Dedifferentiated amniotic fluid mesenchymal stem cell (primary cell): ENCODE data around the gene LAMA2.

Experiments used
- DNase-seq: peaks from one replicate; pipeline ENCODE4 v3.0.0-alpha.2; 2016; ENCODE audit errors: extremely low spot score

Gene LAMA2, protein sequence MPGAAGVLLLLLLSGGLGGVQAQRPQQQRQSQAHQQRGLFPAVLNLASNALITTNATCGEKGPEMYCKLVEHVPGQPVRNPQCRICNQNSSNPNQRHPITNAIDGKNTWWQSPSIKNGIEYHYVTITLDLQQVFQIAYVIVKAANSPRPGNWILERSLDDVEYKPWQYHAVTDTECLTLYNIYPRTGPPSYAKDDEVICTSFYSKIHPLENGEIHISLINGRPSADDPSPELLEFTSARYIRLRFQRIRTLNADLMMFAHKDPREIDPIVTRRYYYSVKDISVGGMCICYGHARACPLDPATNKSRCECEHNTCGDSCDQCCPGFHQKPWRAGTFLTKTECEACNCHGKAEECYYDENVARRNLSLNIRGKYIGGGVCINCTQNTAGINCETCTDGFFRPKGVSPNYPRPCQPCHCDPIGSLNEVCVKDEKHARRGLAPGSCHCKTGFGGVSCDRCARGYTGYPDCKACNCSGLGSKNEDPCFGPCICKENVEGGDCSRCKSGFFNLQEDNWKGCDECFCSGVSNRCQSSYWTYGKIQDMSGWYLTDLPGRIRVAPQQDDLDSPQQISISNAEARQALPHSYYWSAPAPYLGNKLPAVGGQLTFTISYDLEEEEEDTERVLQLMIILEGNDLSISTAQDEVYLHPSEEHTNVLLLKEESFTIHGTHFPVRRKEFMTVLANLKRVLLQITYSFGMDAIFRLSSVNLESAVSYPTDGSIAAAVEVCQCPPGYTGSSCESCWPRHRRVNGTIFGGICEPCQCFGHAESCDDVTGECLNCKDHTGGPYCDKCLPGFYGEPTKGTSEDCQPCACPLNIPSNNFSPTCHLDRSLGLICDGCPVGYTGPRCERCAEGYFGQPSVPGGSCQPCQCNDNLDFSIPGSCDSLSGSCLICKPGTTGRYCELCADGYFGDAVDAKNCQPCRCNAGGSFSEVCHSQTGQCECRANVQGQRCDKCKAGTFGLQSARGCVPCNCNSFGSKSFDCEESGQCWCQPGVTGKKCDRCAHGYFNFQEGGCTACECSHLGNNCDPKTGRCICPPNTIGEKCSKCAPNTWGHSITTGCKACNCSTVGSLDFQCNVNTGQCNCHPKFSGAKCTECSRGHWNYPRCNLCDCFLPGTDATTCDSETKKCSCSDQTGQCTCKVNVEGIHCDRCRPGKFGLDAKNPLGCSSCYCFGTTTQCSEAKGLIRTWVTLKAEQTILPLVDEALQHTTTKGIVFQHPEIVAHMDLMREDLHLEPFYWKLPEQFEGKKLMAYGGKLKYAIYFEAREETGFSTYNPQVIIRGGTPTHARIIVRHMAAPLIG (N-terminal part only)

DNA sequence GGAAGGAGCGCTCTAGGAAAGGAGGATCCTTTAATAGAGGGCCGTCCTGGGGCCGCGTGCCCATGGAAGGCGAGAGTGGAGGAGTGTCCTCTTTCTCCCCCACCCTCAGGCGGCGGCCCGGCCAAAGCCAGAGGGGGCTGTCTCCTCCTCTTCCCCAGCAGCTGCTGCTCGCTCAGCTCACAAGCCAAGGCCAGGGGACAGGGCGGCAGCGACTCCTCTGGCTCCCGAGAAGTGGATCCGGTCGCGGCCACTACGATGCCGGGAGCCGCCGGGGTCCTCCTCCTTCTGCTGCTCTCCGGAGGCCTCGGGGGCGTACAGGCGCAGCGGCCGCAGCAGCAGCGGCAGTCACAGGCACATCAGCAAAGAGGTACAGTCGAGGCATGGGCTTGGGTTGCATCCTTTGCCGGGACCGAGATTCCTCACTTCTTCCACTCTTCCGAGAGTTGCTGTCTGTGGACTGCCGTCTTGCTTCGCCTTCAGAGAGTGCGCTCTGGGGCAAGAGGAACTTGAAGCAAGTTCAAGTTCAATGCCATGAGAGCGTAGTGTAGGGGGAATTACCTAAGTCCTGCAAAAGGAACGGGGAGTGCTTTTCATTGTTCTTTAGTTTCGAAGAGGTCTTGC lies at the start of gene LAMA2:
Gene LAMA2, plus strand, starts transcription at position 148 of the 621 bp plus-strand sequence. Its CDS starts 108 bp downstream, at position 256.
- DNase-seq = peak; percentile 56

DNA sequence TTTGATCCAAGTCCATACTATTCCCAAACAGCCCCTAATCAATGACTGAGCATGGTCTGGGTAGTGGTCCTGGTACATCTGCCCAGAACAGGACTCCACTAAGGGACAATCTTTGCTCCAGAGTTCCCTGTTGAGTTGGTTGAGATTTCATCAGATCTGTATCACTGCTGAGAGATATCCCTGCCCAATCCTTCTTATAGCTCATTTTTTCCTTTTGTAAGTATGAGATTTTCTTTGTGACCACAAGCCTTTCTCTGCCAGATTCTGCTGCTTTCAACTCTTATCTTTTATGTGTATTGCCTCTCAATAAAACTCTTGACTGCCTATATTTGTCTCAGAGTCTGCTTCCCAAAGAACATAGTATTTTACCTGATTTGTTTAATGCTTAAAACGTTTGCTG lies 46.2 kb upstream of the LAMA2 start:
- DNase-seq = peak; percentile 28

DNA sequence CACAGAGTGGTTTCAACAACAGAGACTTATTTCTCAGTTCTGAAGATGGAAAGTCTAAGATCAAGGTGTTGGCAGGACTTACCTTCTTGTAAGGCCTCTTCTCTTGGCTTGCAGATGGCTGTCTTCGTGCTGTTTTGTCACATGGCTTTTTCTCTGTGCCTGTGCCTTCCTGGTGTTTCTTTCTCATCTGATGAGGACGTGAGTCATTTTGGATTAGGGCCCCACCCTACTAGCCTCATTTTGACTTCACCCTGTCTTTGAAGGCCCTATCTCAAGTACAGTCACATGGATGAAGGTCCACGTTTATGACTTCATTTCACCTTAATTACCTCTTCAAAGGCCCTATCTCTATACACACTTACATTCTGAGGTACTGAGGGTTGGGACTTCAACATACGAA lies 41.4 kb upstream of the LAMA2 start:
- no peak for DNase-seq

DNA sequence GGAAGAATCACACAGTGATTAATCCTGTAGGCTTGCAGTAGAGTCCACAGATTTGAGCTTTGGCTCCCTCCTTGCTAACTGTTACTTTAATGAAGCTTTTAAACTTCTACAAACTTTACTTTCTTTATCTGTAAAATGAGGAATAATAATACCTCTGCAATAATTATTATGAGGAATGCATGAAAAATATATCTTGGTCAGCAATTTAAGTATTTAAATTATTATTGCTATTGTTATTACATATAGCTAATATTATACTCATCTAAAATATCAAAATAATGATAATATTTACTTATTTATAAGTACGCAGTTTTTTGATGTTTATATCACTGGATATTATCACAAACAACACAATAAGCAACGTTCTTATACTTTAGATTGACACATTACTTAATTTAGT lies 38.3 kb upstream of the LAMA2 start:
- DNase-seq = no peak

DNA sequence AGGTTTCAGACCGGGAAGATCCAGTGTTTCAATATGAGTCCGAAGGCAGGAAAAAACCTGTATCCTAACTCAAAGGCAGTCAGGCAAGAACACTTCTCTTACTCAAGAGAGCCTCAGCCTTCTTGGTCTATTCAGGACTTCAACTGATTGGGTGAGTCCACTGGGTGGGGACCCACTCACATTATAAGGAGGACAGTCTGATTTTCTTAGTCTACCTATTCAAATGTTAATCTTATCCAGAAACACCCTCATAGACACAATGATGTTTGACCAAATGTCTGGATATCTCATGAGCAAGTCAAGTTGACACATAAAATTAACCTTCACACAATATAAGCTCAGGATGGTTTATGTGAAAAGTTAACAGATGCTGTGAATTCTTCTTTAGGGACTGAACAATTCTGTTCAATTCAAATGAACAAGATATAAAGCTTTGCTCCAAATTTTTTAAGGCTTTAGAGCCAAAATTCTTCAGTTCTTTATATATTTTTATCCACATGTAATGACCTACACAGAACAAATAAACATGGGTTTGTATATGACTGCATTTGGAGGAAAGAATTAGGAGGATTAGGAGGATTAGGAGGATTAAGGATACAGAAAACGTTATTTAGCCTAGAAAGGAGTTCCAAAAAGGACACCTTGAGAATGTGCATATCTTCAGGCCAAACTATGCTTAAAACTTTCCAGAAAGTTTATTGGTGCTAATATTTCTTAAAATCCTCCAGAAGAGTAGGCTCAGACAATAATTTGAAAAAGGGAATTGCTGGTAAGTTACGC lies 35.3 kb upstream of the LAMA2 start:
- DNase-seq = no peak

DNA sequence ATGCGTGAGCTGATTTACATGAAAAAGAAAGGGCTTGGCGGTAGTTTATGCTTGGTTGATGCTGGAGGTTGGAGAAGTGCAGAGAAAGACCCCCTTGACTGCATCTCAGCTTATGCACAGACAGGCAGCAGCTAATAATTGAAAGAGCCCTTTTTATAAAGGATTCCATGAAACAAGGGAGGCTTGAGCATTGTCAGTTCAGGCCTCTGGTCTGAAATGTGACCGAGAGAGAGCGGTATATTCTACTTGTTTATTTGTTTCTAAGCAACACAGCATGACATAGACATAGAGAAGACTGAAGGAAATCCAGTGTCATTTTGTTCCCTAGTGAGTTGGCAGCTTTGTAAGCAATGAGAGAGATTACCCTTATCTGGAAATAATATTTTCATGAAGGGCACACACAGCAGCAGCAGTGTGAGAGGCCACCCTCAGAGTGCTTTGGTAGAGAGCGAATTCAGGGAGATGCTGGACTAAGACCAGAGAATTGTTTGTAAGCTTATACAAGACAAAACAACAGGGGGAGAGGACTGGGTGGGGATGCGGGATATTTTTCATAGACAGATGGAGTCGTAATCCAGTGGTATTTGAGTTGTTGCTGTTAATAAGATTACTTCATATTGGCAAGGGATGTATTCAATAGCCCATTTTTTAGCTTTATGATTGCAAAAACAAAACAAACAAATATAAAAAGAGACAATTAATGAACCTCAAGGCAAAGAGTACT lies 34.6 kb upstream of the LAMA2 start:
- DNase-seq = no peak

DNA sequence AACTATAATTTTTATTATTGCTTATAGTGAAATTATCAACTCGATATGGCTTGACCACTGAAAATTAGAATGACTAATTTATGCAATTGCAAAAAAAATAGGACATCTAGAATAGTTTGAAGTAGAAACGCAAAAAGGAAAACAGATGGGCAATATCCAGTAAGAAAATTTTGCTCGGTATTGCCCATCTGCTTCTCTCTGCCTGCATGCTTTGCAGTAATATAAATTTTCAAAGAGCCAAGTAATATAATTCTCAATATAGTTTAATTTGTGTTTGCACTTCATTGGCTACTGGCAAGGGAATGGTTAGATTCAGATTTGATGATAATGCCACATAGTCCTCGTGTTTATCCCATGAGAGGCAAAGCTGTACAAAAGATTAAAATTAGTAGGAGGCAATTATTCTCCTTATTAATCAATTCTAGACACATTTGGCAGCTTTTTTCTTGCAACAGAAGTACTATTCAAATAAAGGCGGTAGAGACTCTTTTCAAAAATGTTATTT lies 27.3 kb upstream of the LAMA2 start:
- no peak for DNase-seq

DNA sequence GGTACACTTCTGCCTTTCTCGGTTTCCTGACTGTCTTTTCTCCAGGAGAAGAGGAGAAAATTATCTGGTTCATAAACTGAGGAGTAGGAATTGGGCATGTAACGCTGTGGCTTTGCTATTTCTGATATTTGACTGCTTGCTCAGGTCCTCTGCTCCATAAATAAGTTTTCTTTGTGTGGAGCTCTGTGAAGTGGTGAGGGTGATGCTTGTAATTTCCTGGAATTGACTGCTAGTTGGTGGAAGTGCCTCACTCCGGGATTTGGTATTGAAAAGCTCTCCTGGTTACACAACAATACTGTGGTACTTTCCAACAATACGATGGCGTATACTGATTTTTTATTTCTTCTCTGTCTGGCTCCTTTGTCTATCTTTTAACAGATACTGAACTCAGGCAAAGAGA lies 25.1 kb upstream of the LAMA2 start:
- no peak for DNase-seq

DNA sequence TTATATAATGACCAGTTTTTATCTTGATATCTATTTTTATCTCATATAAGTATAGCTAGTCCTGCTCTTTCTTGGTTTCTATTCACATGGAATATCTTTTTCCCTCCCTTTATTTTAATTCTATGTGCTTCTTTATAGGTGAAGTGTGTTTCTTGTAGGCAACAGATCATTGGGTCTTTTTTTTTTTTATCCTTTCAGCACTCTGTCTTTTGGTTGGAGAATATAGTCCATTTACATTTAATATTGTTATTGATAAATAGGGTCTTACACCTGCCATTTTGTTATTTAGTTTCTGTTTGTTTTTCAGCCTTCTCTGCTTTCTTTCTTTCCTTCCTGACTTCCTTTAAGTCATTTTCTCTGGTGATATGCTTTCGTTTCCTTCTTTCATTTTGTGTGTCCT lies 22.2 kb upstream of the LAMA2 start:
- no peak for DNase-seq

DNA sequence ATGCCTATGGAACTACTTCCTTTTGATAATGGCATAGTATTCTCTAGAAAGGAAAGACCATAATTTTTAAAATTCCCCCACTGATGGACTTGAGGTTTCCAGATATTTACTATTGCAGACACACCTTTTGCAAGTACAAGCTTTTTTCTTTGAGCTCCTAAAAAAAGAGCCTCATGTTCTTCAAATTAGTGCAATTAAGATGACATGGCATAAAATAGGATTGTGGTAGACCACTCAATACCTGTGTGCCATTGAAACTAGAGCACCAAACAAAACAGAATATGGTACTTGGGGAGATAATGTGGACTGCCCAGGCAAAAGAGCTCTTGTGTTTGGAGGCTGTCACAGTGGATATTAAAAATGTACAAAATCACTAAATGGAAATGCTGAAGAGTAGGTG lies 19.0 kb upstream of the LAMA2 start:
- DNase-seq = no peak

DNA sequence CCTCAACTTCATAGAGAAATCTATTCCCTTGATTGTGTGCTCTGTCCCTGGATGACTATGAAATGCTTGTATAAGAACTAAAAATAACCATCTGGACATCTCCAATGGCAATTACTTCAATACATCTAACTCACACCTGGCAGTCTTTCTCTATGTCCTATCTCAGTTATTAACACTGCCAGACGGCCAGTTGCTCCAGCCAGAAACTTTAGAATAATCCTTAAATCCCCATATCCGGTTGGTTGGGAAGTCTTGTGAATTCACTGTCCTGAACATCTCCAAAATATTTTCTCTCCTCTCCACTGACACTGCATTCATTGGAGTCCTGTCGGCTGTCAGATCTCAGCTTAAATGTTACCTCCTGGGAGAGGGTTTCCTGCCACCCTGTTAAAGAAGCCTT lies 12.2 kb upstream of the LAMA2 start:
- no peak for DNase-seq

DNA sequence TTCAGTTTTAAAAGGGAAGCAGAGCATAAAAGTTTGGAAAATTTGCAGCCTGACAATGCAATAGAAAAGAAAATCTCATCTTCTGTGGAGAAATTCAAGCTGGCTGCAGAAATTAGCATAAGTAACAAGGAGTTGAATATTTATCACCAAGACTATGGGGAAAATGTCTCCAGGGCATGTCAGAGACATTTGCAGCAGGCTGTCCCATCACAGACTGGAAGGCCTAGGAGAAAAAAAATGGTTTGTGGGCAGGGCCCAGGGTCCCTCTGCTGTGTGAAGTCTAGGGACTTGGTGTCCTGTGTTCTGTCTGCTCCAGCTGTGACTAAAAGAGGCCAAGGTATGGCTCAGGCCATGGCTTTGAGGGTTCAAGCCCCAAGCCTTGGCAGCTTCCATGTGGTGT lies 8.1 kb upstream of the LAMA2 start:
- DNase-seq = no peak

DNA sequence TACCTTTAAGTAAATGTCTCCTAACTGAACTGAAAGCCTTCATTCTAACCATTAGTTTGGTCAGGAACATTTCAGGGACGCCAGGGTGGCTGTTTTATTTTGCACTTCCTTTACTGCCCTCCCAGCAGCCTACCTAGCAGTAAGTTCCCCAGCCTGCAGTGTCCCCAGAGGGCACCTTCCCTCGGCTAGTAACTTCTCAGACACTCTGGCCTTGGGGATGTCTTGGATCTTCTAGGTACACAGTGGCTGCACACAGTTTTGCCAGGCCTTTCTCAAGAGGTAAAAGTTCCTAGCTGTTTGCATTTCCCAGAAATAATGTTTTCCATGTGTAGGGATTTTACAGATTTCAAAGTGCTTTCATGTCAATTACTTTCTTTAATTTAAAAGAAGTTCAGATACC lies 378 bp upstream of the LAMA2 start:
- no peak for DNase-seq

DNA sequence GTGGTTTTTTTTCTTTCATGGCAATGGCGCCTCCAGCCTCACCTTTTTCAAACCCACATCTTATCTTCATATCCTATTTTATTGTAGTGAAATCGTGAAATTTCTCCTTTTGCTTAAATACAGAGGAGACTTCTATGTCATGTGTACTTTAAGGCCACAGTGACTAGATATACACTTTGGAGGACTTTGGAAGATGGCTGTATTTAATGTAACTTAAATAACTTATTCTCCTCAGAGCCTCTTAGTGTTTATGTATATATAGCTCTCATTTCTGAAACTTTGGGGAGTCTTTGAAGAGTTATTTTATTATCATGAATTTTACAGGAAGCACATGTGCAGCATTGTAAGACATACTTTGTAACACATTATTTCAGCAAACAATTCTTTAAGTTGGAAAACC lies 968 bp downstream of the LAMA2 start:
- no peak for DNase-seq

DNA sequence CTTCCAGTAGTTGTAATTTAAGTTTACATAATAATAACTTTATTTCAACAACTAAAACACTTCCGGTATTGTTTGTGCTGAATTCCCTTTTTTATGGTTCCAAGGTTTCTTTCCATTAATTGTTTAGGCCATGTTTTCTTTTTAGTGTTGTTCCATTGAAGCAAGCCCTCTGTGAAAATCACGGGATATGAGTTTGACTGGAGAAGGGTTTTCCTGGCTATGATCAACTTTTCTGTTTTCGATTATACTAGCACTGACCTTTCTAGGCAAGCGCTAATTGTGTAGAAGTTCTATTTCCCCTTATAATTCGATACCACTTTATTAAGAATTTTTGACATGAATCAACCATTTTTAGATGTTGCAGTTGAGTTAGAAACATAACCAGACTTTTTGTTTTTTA lies 2.4 kb downstream of the LAMA2 start:
- no peak for DNase-seq

DNA sequence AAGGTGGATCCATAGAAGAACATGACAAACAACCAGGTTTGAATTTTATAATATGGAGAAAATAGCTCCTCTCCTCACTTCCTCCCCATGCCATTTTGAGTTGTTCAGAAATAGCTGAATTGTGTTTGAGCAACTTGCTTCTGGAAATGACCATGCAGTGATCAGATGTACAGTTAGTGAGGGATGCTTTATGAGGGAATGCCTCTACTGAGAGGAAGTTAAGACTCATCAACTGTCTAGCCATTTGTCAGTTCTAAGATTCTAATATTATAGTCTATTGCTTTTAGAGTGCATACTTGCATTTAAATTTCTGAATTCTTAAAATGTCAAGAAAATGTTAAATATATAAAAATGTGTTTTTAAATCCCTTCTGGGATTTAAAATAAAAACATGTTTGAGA lies 3.8 kb downstream of the LAMA2 start:
- DNase-seq = no peak

DNA sequence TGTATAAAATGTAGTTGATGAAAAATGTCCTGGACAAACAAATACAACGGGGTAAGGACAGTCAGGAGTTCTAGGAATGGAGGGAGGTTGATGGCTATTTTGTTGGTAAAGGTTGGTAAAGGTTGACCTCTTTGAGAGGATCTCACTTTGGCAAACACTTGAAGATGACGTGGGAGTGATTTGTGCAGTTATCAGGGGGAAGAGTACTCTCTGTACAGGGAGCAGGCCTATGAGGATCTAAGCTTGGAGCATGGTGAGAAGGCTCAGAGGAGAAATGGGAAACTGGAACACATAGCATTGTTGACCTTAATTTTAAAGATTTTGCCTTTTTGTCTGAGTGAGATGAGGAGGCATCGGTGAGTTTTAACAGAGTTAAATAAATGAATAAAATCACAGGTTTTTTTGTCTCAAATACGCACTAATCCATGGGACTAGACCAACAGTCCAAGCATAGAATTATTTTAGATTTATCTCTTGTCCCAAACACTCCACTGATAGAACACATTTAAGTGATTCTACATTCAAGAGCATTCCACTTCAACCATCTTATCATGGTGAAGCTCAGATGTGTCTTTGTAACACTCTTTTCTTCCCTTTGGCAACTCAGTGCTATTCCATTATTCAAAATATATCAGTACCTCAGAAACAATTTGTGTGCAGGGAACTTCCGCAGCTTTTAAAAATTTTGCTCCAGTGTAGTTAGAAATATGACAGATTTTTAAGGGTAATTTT lies 5.7 kb downstream of the LAMA2 start:
- DNase-seq = no peak

DNA sequence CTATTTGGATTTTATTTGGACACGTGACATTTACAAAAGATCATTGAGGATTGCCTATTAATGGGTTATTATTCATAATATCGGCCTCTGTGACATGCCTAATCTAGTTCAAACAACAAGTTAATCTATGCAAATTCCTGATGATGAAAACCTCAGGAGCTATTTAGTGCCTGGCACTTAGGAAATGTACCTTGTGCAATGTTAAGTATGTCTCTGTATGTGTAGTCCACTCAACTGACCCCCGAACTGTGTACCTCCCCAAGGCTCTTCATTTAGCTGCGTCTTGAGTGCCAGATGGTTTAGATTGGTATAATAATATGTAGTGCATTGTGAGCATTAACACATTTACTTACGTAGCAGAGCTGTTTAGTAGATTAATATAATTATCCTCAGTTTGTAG lies 6.9 kb downstream of the LAMA2 start:
- DNase-seq = no peak

DNA sequence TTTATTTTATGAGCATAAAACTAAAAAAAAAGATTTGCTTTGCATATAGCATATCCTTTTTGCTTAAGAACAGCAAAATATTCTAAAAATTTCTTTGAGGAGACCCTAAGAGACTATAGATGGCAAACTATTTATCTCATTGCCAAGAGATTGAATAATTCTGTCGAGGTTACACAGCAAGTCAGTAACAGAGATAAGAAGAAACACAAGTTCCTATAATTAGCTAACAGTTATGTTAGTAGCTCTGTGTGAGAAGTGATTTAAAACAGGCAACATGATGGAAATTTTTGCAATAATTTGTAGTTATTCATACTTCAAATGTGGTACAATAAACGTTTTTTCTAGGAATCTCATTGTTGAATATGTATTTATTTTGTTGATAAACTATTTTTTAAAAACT lies 9.1 kb downstream of the LAMA2 start:
- DNase-seq = no peak
